ENCODE data around the gene MET. TPM values are rescaled to one million over a fixed set of nuclear protein-coding genes. Genes with fewer than 3 reads are reported as not detected.
A peak's percentile ranks its signal among the peaks of the same experiment; 100 is the strongest.

Gene MET
- total and polyA plus RNA-seq, 2 of the 13 experiments (the other 11 are each of a cell fraction or from before 2014, with no cell fraction given): 21.8 to 31.5 TPM

DNA sequence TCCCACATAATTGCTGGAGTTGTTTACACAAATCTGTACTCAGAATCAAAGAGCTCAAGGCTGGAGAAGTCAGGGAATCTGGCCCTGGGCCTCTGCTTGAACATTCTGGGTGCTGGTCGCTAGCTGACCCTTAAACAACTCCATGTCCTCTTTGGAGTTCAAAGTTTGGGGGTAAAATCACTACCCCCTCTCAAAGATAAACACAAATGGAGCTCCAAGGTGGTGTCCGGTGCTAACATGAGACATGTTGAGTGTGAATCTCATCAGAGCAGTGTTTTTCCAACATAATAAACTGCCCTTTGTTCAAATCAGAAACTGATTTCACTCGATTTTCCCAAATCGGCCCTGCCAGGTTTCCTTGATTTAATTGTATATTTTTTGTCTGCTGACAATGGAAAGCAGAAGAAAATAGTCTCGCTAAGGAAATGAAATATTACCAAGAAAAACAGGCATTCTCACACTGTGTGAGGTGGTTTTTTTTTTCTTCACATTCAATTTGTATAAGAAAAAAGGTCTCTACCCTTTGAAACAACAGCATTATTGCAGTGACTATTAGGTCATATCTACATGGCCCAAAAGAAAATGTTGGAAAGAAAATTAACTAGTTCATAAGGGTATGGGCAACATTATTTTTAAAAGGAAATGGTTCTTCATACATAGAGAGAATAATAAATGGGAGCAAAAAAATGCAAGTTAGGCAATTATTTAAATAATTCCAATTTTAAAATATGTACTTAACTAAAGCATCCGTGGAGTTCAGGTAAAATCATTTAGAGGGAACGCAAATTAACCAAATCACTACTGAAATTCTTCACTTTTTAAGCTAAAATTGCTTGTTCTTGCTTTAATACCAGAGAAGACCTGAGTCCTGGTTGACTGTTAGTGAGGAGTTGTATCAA, 134.3 kb downstream of the MET start (continued):
- TF ChIP-seq ONECUT2 (CRISPR knock-in tag; IDR thresholded peaks at IDR 0.05): no peak
- TF ChIP-seq CAMTA2 (CRISPR knock-in tag; IDR thresholded peaks at IDR 0.05; ENCODE audit: borderline replicate concordance): no peak
- TF ChIP-seq NKX3-1 (CRISPR knock-in tag; IDR thresholded peaks at IDR 0.05): 0 out of 2 replicates have a peak, but pooled peaks have one; percentile 65
- no peak for TF ChIP-seq GABPB1 (CRISPR knock-in tag; IDR thresholded peaks at IDR 0.05)
- TF ChIP-seq, protein P1, sequence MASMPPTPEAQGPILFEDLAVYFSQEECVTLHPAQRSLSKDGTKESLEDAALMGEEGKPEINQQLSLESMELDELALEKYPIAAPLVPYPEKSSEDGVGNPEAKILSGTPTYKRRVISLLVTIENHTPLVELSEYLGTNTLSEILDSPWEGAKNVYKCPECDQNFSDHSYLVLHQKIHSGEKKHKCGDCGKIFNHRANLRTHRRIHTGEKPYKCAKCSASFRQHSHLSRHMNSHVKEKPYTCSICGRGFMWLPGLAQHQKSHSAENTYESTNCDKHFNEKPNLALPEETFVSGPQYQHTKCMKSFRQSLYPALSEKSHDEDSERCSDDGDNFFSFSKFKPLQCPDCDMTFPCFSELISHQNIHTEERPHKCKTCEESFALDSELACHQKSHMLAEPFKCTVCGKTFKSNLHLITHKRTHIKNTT (CRISPR knock-in tag; IDR thresholded peaks at IDR 0.05): no peak
- no peak for TF ChIP-seq SMC3 (IDR thresholded peaks at IDR 0.05; ENCODE audit: low read length)
- TF ChIP-seq ZKSCAN8 (CRISPR knock-in tag; IDR thresholded peaks at IDR 0.05; ENCODE audit: borderline replicate concordance): peak; percentile 51; the same call in 1 of the 2 replicates
- TF ChIP-seq, protein P2, sequence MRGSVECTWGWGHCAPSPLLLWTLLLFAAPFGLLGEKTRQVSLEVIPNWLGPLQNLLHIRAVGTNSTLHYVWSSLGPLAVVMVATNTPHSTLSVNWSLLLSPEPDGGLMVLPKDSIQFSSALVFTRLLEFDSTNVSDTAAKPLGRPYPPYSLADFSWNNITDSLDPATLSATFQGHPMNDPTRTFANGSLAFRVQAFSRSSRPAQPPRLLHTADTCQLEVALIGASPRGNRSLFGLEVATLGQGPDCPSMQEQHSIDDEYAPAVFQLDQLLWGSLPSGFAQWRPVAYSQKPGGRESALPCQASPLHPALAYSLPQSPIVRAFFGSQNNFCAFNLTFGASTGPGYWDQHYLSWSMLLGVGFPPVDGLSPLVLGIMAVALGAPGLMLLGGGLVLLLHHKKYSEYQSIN (CRISPR knock-in tag; IDR thresholded peaks at IDR 0.05; ENCODE audit: borderline replicate concordance): no peak
- TF ChIP-seq, protein P3, sequence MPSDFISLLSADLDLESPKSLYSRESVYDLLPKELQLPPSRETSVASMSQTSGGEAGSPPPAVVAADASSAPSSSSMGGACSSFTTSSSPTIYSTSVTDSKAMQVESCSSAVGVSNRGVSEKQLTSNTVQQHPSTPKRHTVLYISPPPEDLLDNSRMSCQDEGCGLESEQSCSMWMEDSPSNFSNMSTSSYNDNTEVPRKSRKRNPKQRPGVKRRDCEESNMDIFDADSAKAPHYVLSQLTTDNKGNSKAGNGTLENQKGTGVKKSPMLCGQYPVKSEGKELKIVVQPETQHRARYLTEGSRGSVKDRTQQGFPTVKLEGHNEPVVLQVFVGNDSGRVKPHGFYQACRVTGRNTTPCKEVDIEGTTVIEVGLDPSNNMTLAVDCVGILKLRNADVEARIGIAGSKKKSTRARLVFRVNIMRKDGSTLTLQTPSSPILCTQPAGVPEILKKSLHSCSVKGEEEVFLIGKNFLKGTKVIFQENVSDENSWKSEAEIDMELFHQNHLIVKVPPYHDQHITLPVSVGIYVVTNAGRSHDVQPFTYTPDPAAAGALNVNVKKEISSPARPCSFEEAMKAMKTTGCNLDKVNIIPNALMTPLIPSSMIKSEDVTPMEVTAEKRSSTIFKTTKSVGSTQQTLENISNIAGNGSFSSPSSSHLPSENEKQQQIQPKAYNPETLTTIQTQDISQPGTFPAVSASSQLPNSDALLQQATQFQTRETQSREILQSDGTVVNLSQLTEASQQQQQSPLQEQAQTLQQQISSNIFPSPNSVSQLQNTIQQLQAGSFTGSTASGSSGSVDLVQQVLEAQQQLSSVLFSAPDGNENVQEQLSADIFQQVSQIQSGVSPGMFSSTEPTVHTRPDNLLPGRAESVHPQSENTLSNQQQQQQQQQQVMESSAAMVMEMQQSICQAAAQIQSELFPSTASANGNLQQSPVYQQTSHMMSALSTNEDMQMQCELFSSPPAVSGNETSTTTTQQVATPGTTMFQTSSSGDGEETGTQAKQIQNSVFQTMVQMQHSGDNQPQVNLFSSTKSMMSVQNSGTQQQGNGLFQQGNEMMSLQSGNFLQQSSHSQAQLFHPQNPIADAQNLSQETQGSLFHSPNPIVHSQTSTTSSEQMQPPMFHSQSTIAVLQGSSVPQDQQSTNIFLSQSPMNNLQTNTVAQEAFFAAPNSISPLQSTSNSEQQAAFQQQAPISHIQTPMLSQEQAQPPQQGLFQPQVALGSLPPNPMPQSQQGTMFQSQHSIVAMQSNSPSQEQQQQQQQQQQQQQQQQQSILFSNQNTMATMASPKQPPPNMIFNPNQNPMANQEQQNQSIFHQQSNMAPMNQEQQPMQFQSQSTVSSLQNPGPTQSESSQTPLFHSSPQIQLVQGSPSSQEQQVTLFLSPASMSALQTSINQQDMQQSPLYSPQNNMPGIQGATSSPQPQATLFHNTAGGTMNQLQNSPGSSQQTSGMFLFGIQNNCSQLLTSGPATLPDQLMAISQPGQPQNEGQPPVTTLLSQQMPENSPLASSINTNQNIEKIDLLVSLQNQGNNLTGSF (CRISPR knock-in tag; IDR thresholded peaks at IDR 0.05): no peak
- 0 out of 2 replicates have a peak, but pooled peaks have one; percentile 23 for TF ChIP-seq LCORL (IDR thresholded peaks at IDR 0.05)
- no peak for TF ChIP-seq LCORL (CRISPR knock-in tag; IDR thresholded peaks at IDR 0.05)
- no peak for TF ChIP-seq ZNF17 (CRISPR knock-in tag; IDR thresholded peaks at IDR 0.05)
- TF ChIP-seq, protein P4, sequence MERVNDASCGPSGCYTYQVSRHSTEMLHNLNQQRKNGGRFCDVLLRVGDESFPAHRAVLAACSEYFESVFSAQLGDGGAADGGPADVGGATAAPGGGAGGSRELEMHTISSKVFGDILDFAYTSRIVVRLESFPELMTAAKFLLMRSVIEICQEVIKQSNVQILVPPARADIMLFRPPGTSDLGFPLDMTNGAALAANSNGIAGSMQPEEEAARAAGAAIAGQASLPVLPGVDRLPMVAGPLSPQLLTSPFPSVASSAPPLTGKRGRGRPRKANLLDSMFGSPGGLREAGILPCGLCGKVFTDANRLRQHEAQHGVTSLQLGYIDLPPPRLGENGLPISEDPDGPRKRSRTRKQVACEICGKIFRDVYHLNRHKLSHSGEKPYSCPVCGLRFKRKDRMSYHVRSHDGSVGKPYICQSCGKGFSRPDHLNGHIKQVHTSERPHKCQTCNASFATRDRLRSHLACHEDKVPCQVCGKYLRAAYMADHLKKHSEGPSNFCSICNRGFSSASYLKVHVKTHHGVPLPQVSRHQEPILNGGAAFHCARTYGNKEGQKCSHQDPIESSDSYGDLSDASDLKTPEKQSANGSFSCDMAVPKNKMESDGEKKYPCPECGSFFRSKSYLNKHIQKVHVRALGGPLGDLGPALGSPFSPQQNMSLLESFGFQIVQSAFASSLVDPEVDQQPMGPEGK (CRISPR knock-in tag; IDR thresholded peaks at IDR 0.05): peak; percentile 92
- no peak for TF ChIP-seq SMAD1 (CRISPR knock-in tag; IDR thresholded peaks at IDR 0.05; ENCODE audit: borderline replicate concordance, low read depth)
- TF ChIP-seq ZNF136 (CRISPR knock-in tag; IDR thresholded peaks at IDR 0.05; ENCODE audit: low read depth): no peak
- TF ChIP-seq ZNF570 (CRISPR knock-in tag; IDR thresholded peaks at IDR 0.05; ENCODE audit: borderline replicate concordance): no peak
- no peak for TF ChIP-seq BRD4 (CRISPR knock-in tag; IDR thresholded peaks at IDR 0.05)
- TF ChIP-seq IKZF1 (IDR thresholded peaks at IDR 0.05): no peak
- TF ChIP-seq, protein P5, sequence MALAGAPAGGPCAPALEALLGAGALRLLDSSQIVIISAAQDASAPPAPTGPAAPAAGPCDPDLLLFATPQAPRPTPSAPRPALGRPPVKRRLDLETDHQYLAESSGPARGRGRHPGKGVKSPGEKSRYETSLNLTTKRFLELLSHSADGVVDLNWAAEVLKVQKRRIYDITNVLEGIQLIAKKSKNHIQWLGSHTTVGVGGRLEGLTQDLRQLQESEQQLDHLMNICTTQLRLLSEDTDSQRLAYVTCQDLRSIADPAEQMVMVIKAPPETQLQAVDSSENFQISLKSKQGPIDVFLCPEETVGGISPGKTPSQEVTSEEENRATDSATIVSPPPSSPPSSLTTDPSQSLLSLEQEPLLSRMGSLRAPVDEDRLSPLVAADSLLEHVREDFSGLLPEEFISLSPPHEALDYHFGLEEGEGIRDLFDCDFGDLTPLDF (CRISPR knock-in tag; IDR thresholded peaks at IDR 0.05): no peak

All from HepG2 (cell line).